Measurements from ENCODE around the gene LRWD1.

- TF ChIP-seq E2F4 (CRISPR knock-in tag; IDR thresholded peaks at IDR 0.05; ENCODE audit: borderline replicate concordance, low read depth) (no peak), CREB1 (CRISPR knock-in tag; IDR thresholded peaks at IDR 0.05) (no peak), ZNF281 (CRISPR knock-in tag; IDR thresholded peaks at IDR 0.05) (no peak), USF2 (CRISPR knock-in tag; IDR thresholded peaks at IDR 0.05) (no peak), CREM (CRISPR knock-in tag; IDR thresholded peaks at IDR 0.05) (no peak), CTCF (IDR thresholded peaks at IDR 0.05) (no peak), AR (CRISPR knock-in tag; IDR thresholded peaks at IDR 0.05) (no peak), ZNF423 (CRISPR knock-in tag; IDR thresholded peaks at IDR 0.05) (no peak), ESRRA (CRISPR knock-in tag; IDR thresholded peaks at IDR 0.05; ENCODE audit: borderline replicate concordance) (no peak), ETV6 (CRISPR knock-in tag; IDR thresholded peaks at IDR 0.05) (no peak), SMAD4 (CRISPR knock-in tag; IDR thresholded peaks at IDR 0.05) (no peak), ARID4B (CRISPR knock-in tag; IDR thresholded peaks at IDR 0.05; ENCODE audit: borderline replicate concordance) (no peak), IRF1 (CRISPR knock-in tag; IDR thresholded peaks at IDR 0.05) (no peak)
Measured at GRCh38 chr7:102468478-102469350, 3.9 kb downstream of the LRWD1 start.

Data from WTC11 (cell line).